ENCODE data around the gene TBXT. TPM values are rescaled to one million over a fixed set of nuclear protein-coding genes. Genes with fewer than 3 reads are reported as not detected.

TBXT gene
- total RNA-seq, 2 donors from 2014 or later, result not detected

DNA sequence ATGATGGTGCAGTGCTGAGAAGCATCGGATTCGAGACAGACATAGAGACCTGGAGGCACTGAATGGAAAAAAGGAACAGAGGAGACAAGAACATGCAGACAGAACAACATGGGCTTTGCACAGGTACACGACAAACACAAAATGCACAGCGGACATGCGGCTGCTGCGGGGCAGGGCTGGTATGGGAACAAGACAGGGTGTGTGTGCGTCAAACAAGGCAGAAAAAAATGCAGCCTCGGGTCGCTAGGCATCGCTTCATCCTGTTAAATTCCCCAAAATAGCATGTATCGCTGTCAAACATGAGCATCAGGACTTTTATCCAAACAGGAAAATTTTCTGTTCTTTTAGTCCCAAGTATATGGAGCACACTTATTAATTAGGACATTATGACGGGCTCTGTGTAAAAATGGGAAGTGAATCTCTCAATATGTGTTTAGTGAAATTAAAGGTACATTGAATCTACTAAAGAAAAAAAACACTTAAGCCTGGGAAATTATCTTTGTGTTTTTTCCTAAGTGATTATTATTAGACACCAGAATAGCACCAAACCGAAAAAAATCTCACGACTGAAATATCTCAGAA, 36.1 kb upstream of the TBXT start:
- Histone ChIP-seq H3K4me1 (no peaks in the 10 kb centered on the region), H3K36me3 (no peaks in the 10 kb centered on the region), H3K27me3 (no peaks in the 10 kb centered on the region), H3K4me3 (no peak overlapping the region), H3K9me3 (no peaks in the 10 kb centered on the region), H3K9ac (ENCODE audit: low read depth in 2 of 2, low read length in 2 of 2) (no peak overlapping the region), H3K27ac (no peak overlapping the region)
- intact Hi-C loops (cut with DNase I), result no loop called here
- no peak for TF ChIP-seq CTCF (IDR thresholded peaks at IDR 0.05)
- no peak for DNase-seq

- H3K27ac ChIP-seq, result no peak overlapping the region
- no peaks in the 10 kb centered on the region for H3K4me1 ChIP-seq
- TF ChIP-seq CTCF (IDR thresholded peaks at IDR 0.05), result no peak
- DNase-seq, result no peak
- no peak overlapping the region for H3K4me3 ChIP-seq
- H3K27me3 ChIP-seq, result no peaks in the 10 kb centered on the region
- no peak overlapping the region for H3K9ac ChIP-seq (ENCODE audit: low read depth in 2 of 2, low read length in 2 of 2)
- intact Hi-C loops (cut with DNase I), result no loop called here
- H3K36me3 ChIP-seq, result no peaks in the 10 kb centered on the region
- H3K9me3 ChIP-seq, result no peaks in the 10 kb centered on the region
Measured at GRCh38 chr6:166203003-166203640, 35.5 kb upstream of the TBXT start.

DNA sequence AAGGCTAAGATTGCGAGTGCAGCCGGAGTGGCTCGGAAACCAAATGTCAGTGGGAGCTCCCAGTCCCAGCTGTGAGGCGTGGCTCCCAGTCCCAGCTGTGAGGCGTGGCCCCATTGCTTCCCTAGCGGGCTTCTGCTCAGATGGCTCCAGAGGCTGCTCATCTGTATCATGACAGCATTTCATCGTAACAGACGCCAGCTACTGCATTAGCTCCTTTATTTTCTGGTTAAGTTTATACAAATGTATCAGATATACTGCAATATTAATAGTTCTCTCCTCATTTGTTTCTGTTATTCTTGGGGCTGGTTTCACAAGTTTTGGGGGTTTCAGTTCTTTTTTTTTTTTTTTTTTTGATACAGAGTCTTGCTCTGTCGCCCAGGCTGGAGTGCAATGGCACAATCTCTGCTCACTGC, 34.7 kb upstream of the TBXT start:
- no peaks in the 10 kb centered on the region for H3K9me3 ChIP-seq
- no peak for DNase-seq
- no peaks in the 10 kb centered on the region for H3K36me3 ChIP-seq
- no peaks in the 10 kb centered on the region for H3K4me1 ChIP-seq
- H3K4me3 ChIP-seq, result no peak overlapping the region
- intact Hi-C loops (cut with DNase I), result no loop called here
- no peaks in the 10 kb centered on the region for H3K27me3 ChIP-seq
- H3K27ac ChIP-seq, result no peak overlapping the region
- TF ChIP-seq CTCF (IDR thresholded peaks at IDR 0.05), result no peak
- no peak overlapping the region for H3K9ac ChIP-seq (ENCODE audit: low read depth in 2 of 2, low read length in 2 of 2)

- TF ChIP-seq CTCF (IDR thresholded peaks at IDR 0.05), result no peak
- Histone ChIP-seq H3K9me3 (no peaks in the 10 kb centered on the region), H3K27ac (no peak overlapping the region), H3K36me3 (no peaks in the 10 kb centered on the region), H3K4me3 (no peak overlapping the region), H3K4me1 (no peaks in the 10 kb centered on the region), H3K27me3 (no peaks in the 10 kb centered on the region), H3K9ac (ENCODE audit: low read depth in 2 of 2, low read length in 2 of 2) (no peak overlapping the region)
- intact Hi-C loops (cut with DNase I), result no loop called here
- no peak for DNase-seq
Measured at GRCh38 chr6:166201878-166202277, 34.2 kb upstream of the TBXT start.

DNA sequence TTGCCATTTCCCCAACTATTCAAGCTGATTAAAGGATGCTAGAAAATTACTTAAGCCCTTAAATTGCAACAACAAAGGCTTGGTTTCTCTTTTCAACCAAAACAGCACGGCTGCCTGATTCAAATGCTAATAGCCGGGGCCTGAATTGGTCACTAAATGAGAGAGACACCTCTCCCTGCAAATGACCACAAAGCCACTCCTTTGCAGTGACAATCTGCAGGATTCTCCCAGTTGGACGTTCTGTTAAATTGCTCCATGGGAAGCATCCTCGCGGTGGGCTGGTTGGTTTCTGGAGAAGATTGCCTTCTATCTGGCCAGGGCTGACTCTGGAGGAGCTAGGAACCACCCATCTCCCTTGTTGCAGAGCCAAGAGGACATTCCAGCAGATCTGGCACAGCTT, 29.7 kb upstream of the TBXT start:
- TF ChIP-seq CTCF (IDR thresholded peaks at IDR 0.05), result no peak
- intact Hi-C loops (cut with DNase I), result no loop called here
- no peaks in the 10 kb centered on the region for H3K27me3 ChIP-seq

More for the DNA sequence above, 29.7 kb upstream of the TBXT start:
- H3K36me3 ChIP-seq, result no peaks in the 10 kb centered on the region
- H3K4me1 ChIP-seq, result no peaks in the 10 kb centered on the region
- no peak overlapping the region for H3K4me3 ChIP-seq
- no peak overlapping the region for H3K9ac ChIP-seq (ENCODE audit: low read depth in 2 of 2, low read length in 2 of 2)
- H3K9me3 ChIP-seq, result no peaks in the 10 kb centered on the region
- no peak overlapping the region for H3K27ac ChIP-seq
- no peak for DNase-seq
